Keratinocyte (primary cell): ENCODE results near the gene MAP3K20.

Experiments
- EZH2 ChIP-seq: IDR thresholded peaks from one replicate; pipeline ENCODE4 v1.6.1; 2012; ENCODE audit warnings: inconsistent platforms, mild to moderate bottlenecking, low read length, moderate library complexity
- TF ChIP-seq, protein P1 (sequence below), 3 experiments: IDR thresholded peaks in 1 of 3; conservative IDR thresholded peaks in 1 of 3; optimal IDR thresholded peaks in 1 of 3; 2 replicates in 2 of 3; 3 replicates in 1 of 3; pipeline versions ENCODE3 to v1.5.1; 2011; ENCODE audit warnings: low read length in 3 of 3, mild to moderate bottlenecking in 3 of 3, moderate library complexity in 2 of 3, control low read depth in 1 of 3, inconsistent platforms in 1 of 3; ENCODE audit not compliant: insufficient read depth in 2 of 3; ENCODE audit errors: extremely low read depth in 1 of 3

GRCh38 chr2:173199294-173199693 is 123.6 kb downstream of the MAP3K20 start:
- TF ChIP-seq, protein P1, sequence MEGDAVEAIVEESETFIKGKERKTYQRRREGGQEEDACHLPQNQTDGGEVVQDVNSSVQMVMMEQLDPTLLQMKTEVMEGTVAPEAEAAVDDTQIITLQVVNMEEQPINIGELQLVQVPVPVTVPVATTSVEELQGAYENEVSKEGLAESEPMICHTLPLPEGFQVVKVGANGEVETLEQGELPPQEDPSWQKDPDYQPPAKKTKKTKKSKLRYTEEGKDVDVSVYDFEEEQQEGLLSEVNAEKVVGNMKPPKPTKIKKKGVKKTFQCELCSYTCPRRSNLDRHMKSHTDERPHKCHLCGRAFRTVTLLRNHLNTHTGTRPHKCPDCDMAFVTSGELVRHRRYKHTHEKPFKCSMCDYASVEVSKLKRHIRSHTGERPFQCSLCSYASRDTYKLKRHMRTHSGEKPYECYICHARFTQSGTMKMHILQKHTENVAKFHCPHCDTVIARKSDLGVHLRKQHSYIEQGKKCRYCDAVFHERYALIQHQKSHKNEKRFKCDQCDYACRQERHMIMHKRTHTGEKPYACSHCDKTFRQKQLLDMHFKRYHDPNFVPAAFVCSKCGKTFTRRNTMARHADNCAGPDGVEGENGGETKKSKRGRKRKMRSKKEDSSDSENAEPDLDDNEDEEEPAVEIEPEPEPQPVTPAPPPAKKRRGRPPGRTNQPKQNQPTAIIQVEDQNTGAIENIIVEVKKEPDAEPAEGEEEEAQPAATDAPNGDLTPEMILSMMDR (optimal IDR thresholded peaks at IDR 0.05 in 1 of 3, IDR thresholded peaks at IDR 0.05 in 1 of 3, conservative IDR thresholded peaks at IDR 0.05 in 1 of 3; ENCODE audit: extremely low read depth in 1 of 3, insufficient read depth in 2 of 3, low read length in 3 of 3): no peak
- TF ChIP-seq EZH2: no peak
